RWPE1 (cell line): Measurements from ENCODE around the gene STK32C.
A peak's percentile ranks its signal among the peaks of the same experiment; 100 is the strongest.
"Not testable (repeated sequence)": the region's sequence is repeated elsewhere in the genome, so short reads cannot be mapped to it uniquely, and the experiment has no call there.

Experiments used
- CTCF ChIA-PET: fragments of 350-600 bp; sonication (Branson Sonifier 250); formaldehyde crosslinking; extraction: SDS; loops from one replicate; lab custom pipeline; 2021; lab: Yijun Ruan, JAX
- POLR2A ChIA-PET: fragments of 400-600 bp; formaldehyde crosslinking; extraction: SDS; loops from one replicate; lab custom pipeline; 2020; ENCODE audit warnings: antibody characterized with exemption; ENCODE audit not compliant: low non-redundant PET; lab: Yijun Ruan, JAX
- DNase-seq: peaks from one replicate; pipeline ENCODE4 v3.0.0; 2012; ENCODE audit warnings: low spot score
- H3K27ac ChIP-seq: fragments of 450-650 bp; 2 replicates; pipeline ENCODE4 v1.5.1; 2017
- CTCF ChIP-seq: fragments of 450-650 bp; conservative IDR thresholded peaks from 2 replicates; pipeline ENCODE4 v1.5.1; 2017; ENCODE audit warnings: low read depth, mild to moderate bottlenecking

STK32C gene

GRCh38 chr10:132326344-132326889 lies 18.7 kb upstream of the STK32C start:
- CTCF ChIA-PET, result no interaction called here
- TF ChIP-seq CTCF, result no peak
- H3K27ac ChIP-seq, result 0 out of 2 replicates have a peak overlapping the region, but pooled peaks have one; percentile 7
- no peak for DNase-seq
- POLR2A ChIA-PET, result no interaction called here

- peak overlapping the region; percentile 90 for H3K27ac ChIP-seq
- no peak for DNase-seq
- ChIA-PET CTCF (no interaction called here), POLR2A (no interaction called here)
- TF ChIP-seq CTCF, result no peak
Observed at GRCh38 chr10:132324186-132324585, 16.4 kb upstream of the STK32C start.

- peak; percentile 51 for DNase-seq
- peak overlapping the region; percentile 90 for H3K27ac ChIP-seq
- POLR2A ChIA-PET, result interaction anchor here (0.5 kb wide), 1 partner anchor 306 kb away, joined by 3 read pairs; no protein-coding TSS in a partner anchor
- no peak for TF ChIP-seq CTCF
- CTCF ChIA-PET, result no interaction called here
Observed at GRCh38 chr10:132322586-132323048, 14.9 kb upstream of the STK32C start.

GRCh38 chr10:132321726-132322125 lies 14.0 kb upstream of the STK32C start:
- H3K27ac ChIP-seq, result peak overlapping the region; percentile 84
- no peak for TF ChIP-seq CTCF
- POLR2A ChIA-PET, result no interaction called here
- DNase-seq, result no peak
- CTCF ChIA-PET, result no interaction called here

GRCh38 chr10:132320654-132321469 lies 13.1 kb upstream of the STK32C start:
- no peak for DNase-seq
- ChIA-PET CTCF (no interaction called here), POLR2A (no interaction called here)
- TF ChIP-seq CTCF, result no peak
- peak overlapping the region; percentile 84 for H3K27ac ChIP-seq

- CTCF ChIA-PET, result no interaction called here
- peak; percentile 94 for DNase-seq
- no peak for TF ChIP-seq CTCF
- H3K27ac ChIP-seq, result peak overlapping the region; percentile 84
- POLR2A ChIA-PET, result interaction anchor here (0.7 kb wide), 1 partner anchor 15 kb away, joined by 3 read pairs; no protein-coding TSS in a partner anchor
Observed at GRCh38 chr10:132319853-132320653, 12.3 kb upstream of the STK32C start.

- POLR2A ChIA-PET, result not testable (repeated sequence)
Observed at GRCh38 chr10:132317477-132317876, 9.7 kb upstream of the STK32C start.

More at GRCh38 chr10:132317477-132317876, 9.7 kb upstream of the STK32C start:
- DNase-seq, H3K27ac ChIP-seq, CTCF ChIA-PET: not testable (repeated sequence)
